Putamen (tissue), 1 donor: ENCODE results near the gene SERPINI2.

ENCODE experiments used
- DNase-seq: peaks from one replicate; pipeline ENCODE4 v3.0.0-alpha.2; 2016; ENCODE audit warnings: low spot score

Gene SERPINI2, protein sequence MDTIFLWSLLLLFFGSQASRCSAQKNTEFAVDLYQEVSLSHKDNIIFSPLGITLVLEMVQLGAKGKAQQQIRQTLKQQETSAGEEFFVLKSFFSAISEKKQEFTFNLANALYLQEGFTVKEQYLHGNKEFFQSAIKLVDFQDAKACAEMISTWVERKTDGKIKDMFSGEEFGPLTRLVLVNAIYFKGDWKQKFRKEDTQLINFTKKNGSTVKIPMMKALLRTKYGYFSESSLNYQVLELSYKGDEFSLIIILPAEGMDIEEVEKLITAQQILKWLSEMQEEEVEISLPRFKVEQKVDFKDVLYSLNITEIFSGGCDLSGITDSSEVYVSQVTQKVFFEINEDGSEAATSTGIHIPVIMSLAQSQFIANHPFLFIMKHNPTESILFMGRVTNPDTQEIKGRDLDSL

DNA sequence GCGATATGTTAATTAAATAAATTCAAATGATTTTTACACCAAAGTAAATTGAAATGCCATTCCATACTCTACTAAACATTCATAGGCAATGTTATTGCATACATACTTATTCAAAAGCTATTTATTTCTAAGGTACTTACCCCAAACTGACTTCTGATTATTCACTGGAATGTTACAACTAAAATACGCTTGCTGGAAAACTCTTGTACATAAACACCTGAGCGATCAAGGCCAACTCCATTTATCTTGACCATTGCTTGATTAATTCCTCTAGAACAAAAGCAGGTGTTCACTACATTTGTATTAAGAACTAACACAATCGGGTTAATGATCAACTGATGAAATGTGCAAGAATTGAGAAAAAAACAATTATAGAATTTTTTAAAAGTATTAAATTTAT, at the start of gene SERPINI2:
Gene SERPINI2, minus strand, starts transcription at position 180 of the 400 bp plus-strand sequence. CDS start 2,208 bp downstream, outside the sequence.
- no peak for DNase-seq

DNA sequence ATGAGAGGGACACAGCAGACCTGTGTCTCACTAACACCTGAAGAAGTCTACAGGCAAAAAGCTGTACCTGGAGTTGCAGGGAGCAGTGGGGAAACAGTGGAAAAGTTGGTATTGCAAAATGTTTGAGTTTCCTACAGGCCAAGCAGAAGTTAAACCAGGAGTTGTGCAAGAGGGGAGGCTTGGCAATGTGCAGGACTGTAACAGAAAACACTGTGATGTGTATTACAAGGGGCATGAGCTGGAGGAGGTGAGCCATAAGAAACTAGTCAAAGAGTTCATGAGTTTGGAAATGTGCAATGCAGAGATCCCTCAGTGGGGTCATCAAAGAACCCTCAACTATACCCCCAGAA, 47.1 kb upstream of the SERPINI2 start:
- DNase-seq, result no peak

DNA sequence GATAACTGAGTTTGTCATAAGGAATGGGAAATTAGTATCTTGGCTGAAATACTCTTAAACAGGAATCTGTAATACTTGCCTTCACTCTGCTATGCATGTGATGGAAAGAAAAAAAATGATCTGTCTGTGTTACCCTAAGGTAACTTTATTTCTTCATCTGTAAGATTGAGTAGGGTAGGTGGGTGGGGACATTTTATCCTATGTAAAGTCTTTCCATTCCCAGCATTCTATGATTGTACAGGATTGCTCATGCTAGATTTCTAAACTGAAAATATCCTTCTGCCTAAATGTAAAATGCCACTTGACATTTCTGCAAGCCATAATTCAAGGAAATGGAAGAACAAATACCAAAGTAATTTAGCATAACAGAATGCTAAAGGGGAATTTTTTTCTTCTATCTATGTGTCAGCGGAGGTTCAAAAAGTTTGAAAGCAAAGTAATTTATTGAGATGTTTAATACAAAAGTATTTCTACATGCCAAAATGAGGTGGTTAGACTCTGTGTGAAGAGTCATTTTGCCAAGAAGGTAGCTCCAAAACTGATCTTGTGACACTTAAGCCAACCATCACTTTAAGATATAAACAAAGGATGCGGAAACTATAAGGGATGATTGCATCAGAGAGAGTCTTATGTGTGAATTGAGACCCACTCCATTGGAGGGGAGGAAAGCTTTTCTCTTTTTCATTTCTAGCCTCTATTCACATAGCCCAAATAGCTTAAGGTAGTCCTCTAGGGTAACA, 46.6 kb upstream of the SERPINI2 start:
- DNase-seq, result no peak

DNA sequence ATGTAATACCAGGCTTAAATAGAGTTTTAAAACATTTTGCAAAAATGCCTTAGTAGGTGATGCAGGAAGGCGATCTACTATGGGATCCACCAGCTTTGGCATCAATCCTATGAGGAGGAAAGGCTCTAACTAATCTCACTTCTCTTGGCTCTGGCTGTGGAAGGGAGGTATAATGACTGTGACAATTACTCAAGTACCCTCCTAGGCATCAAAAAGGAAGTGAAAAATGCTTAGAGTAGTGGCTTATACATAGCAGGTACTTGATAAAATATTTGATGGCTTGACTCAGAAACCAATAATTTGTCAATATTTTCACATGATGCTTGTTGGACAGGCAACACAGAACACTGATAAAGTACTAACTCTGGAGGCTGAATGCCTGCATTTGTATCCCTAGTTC, 34.1 kb upstream of the SERPINI2 start:
- no peak for DNase-seq

DNA sequence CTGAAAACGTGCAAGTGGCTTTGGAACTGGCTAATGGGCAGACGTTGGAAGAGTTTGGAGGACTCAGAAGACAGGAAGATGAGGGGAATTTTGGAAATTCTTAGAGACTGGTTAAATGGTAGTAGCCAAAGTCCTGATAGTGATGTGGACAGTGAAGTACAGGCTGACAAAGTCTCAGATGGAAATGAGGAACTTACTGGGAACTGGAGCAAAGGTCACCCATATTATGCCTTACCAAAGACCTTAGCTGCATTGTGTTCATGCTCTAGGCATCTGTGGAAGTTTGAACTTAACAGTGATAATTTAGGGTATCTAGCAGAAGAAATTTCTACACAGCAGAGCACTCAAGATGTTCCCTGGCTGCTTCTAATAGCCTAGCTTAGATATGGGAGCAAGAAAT, 28.6 kb upstream of the SERPINI2 start:
- no peak for DNase-seq

DNA sequence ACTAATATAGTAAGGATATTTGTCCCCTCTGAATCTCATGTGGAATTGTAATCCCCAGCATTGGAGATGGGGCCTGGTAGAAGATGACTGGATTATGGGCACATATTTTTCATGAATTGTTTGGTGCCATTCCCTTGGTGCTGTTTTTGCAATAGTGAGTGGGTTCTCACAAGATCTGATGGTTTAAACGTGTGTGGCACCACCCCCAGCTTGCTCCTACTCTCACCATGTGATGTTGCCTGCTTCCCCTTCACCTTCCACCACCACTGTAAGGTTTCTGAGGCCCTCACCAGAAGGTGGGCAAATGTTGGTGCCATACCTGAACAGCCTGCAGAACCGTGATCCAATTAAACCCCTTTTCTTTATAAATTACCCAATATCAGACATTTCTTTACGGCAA, 28.1 kb upstream of the SERPINI2 start:
- no peak for DNase-seq

DNA sequence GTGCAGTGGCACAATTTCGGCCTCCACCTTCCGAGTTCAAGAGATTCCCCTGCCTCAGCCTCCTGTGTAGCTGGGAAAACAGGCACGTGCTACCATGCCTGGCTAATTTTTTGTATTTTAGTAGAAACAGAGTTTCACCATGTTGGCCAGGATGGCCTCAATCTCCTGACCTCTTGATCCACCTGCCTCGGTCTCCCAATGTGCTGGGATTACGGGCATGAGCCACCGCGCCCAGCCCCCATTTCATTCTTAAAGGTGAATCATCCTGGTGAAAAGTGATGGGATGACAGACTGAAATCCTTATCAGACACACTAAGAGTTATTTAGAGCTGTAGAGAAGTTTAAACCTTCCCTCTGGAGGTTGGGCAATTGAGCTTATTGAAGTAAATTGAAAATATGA, 24.1 kb upstream of the SERPINI2 start:
- no peak for DNase-seq

DNA sequence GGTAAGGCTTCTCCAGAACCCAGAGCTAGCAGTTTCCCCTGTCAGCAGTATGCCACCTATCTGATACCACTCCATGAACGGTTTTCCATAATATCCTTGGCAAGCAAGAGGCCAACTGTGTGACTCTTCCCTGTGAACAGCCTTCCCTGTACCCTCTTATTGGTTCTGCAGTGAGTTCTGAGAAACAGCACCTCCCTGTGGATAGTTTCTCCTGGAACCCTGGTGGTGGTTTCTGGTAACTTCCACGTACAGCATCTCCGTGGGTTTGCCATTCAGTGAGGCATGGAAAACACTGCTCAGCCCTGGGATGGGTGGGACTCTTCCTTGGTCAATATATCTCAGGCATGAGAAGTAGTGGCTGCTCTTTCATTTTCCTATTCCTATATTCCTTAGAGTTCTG, 19.4 kb upstream of the SERPINI2 start:
- DNase-seq, result no peak

DNA sequence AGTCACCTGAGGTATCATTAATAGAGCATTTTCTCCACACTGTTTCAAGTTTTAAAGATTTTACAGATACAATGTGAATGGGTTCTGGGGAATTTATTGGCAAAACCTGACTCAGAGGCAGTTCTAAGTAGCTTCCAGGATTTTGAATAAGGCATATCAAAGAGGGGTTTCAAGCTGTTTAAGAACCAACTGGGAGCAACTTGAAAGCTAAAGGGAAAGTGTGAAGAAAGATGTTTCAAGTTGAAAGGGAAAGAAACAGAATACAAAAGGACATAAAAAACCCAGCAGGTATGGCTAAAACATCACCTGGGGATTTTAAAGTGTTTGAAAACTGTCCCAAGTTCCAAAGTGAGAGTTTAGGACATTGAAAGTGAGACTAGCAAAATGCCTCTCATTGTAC, 17.8 kb upstream of the SERPINI2 start:
- no peak for DNase-seq

DNA sequence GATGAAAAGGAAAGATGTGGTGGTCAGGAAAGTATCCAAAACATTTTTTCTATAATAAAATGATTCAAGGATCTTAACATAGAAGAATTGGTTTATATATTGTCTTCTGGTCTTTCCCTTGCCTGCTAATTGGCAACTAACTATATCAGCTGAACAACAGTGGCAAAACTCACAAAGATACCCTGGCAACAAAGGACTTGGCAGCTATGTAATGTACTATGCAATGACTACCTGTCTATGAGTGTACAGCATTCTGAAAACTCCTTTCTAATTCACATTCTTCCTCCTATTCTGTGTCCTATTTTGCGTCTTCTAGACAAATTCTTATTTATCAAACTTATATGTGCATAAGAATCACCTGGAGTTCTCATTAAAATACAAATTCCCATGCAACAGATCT, 15.7 kb upstream of the SERPINI2 start:
- DNase-seq, result no peak

DNA sequence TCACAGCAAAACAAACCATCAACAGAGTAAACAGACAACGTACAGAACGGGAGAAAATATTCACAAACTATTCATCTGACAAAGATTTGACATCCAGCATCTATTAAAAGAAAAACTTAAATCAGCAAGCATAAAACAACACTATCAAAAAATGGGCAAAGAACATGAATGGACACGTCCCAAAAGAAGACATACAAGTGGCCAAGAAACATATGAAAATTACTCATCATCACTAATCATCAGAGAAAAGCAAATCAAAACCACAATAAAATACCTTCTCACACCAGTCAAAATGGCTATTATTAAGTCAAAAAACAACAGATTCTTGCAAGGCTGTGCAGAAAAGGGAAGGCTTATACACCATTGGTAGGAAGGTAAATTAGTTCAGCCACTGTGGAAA, 13.7 kb upstream of the SERPINI2 start:
- no peak for DNase-seq

DNA sequence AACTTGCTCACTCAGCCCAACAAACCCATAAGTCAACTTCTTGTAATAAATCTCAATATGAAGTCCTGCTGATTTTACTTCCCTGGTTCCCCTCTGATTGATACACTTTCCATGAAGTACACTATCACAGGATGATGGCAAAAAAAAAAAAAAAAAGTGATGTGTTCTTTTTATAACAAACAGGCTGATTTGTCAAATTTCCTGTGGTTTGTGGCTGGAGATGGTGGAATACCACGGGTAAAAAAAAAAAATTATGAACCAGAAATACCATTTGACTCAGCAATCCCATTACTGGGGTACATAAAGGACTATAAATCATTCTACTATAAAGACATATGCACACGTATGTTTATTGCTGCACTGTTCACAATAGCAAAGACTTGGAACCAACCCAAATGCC, 10.7 kb upstream of the SERPINI2 start:
- DNase-seq, result no peak

DNA sequence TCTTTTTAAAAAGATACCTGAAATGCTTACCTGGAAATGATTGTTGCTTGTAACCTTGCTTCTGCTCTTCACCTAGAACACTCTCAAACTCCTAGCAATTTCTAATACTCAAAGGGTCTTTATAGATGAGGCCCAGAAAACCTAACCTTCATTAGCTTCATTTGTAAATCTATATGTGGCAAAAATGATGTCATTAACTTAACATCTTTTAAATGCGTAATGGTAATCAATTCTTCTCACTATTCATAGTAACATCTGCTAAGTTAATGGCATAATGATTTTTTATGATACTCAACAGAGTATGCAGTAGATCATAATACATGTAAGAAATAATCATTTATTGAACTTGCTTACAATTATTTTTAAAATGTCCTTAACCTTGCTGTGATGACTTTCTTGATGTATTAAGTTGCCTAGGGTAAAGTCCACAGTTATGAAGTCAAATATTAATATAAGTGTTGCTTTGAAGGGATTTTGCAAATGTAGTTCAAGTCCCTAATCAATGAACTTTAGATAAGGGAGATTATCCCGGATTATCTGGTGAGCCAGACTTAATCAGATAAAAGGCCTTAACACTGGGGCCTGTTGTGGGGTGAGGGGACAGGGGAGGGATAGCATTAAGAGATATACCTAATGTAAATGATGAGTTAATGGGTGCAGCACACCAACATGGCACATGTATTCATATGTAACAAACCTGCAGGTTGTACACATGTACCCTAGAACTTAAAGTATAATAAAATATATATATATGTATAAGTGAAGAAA, 10.1 kb upstream of the SERPINI2 start:
- no peak for DNase-seq

DNA sequence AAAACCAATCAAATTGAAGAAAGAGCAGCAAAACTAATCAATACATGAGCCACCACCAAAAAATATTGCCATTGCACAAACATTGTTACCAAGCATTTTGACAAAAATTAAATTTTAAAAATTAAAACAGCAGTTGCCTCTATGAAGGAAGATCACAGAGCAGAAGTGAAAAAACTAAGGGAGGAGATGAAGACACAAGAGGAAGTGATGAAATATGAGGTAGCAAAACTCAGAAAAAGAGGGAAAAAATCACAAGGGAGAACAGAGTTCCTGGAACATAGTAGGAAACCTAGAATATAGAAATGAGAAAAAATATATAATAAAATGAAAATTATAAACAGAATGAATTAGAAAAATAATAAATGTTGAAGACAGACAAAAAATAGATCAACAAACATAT, 7.3 kb upstream of the SERPINI2 start:
- no peak for DNase-seq

DNA sequence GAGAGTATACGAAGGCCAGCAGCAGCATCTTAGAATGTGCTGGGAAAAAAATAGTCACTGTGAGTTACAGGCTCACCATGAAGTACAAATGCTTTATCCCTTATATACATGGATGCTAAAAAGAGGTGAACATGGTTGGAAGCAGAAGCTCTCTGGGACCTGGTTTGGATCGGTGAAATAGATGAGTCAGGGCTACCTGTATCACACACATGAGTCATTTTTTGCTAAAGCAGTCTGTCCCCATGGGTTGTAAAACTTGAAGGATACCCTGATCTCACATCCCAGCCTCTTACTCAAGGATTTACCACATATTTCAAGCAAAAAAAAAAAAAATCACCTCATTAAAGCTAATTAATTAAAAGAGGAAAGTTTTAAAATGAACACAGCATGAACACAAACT, 6.9 kb upstream of the SERPINI2 start:
- DNase-seq, result no peak

DNA sequence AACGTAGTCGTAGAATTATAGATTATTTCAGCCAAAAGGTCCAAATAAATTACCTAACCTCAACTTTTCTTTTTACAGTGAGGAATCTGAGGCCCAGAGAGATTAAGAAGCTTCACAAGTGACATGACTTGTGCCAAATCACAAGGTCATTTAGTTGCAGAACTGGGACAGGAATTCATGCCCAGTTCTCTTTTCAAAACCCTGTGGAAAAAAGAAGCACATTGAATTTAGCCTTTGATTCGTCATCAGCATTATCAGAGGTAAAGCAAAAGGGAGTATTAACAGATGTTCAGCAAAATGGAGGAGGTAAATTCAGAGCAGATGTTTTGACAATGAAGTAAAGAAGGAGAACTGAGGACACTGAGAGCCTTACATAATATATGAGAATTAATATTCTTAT, 4.5 kb downstream of the SERPINI2 start:
- DNase-seq, result no peak

DNA sequence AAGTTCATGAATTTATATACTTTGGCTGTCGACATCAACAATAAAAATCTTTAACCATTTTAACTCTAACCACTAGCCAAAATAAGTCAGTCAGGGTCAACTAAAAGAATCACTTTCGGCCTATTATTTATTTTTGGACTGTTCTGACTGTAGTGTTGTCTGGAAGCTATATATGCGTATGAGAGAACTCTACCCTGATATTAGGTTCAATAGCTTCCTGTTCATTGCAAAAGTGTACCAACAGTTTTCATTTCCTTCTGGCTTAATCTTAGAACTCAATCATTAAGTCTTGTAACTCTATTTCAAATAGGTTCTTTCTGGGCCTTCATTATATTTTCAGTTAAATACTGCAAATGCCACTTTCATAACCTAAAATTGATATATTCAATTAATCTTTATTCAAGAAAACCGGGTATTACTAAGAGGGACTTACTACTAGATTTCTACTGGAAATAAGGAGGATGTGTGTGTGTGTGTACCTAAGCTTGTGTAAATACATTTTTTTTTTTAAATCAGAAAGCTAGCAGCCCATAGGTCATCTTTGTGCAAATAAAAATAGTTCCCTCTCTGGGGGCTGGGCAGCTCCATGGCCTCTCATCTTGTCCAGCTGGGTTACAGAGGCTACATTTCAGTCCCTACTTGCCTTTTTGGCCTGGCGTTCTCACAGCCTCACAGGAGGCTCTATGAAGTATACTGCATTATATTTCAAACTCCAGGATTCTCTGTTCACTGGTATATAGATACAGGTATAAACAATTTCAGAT, 5.8 kb downstream of the SERPINI2 start:
- DNase-seq, result no peak

DNA sequence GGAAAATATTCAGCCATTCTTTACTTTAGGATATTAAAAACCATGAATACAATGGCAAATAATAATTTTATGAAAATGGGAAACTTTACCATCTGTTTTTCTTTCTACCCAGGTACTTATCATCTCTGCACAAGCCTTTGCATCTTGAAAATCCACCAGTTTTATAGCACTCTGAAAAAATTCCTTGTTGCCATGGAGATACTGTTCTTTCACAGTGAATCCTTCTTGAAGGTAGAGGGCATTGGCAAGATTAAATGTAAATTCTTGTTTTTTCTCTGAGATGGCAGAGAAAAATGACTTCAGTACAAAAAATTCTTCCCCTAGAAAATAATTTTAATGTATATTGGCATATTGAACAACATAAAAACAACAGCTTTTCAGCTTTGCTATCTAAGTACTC, 6.9 kb downstream of the SERPINI2 start:
- peak; percentile 56 for DNase-seq

DNA sequence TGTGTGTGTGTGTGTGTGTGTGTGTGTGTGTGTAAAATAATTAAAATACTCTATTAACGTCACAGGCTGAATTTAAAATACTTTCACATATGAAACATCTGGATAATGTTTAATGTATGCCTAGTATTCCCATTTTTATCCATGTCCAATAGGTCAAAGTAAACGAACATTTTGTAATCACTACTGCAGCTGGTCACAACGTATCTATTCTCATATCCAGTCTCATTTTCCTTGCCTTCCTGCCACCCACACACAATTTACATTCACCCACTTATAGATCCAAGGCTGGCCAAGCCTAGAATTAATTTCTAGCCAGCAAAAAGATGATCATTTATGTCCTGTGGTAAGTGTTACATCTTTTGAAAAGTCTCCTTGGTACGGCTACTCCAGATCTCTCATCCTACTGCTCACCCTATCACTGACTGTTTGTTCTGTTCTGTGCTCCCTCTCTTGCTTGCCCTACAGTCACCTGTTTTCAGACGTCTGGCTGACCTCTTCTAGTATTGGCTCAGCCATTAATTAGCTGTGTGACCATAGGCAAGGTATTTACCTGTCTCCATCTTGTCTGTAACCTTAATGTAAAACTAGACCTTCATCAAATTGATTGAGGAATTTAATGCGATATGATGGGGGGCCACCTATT, 17.6 kb downstream of the SERPINI2 start:
- DNase-seq, result no peak

DNA sequence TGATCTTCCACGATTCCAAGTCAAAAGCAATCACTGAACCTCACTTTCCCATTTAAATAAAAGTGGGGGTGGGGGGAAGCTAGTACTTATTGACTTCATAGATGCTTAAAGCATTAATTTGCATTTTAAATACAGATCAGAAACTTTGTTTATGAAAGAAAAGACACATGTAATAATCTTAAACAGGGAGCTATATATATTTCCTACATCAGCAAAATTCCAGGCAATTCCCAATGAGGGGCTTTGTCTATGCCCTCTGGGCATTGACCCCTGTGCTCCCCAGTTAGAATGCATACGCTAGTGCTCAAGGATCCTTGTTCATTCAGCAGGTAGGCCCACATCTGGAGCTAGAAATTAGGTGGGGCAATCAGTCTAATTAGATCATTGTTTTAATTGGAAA, 20.0 kb downstream of the SERPINI2 start:
- no peak for DNase-seq

DNA sequence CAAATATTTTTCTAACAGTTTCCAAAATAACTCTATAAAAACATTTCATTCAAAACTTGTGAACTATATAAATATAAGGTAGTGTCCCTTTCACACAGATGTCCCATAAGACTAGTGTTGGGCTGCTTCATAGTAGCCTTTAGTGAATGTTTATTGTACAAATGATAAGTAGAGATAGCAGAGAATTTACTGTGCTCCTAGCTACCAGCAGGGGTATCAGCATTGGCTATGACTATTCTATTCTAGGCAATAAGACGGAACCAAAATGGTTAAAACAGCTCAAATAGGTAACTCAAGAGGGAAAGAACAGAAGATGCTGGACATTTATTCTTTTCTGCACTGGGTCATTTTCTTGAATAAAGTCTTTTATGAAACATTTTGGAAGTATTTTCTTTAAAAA, 22.6 kb downstream of the SERPINI2 start:
- no peak for DNase-seq

DNA sequence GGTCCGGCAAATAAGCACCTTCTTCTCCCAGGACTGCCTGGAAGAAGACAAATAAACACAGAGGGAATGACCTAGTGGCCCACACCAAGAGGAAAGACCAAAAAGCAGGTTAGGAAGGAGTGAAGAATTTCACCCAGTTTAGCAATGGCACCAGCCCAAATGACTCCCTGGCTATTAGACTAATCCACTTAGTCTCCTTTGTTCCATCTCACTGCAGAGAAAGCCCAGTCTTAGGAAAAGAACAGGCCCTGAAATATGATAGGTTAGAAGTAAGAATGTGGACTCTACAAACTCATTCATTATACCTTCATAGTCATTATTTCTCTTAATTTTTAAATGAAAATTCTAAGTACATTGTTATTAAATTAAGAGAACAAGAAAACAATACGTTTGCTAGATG, 23.2 kb downstream of the SERPINI2 start:
- no peak for DNase-seq
